NCI-H1436 treated with DMSO at 0.1 percent for 48 hours (cell line): ENCODE results near the gene BANP.

ENCODE experiments used
- DNase-seq: peaks from one replicate; lab custom pipeline; 2025; lab: John Stamatoyannopoulos, UW

BANP gene

GRCh38 chr16:87951552-87952538, 611 bp downstream of the BANP start:
- DNase-seq, result no peak

- DNase-seq, result no peak
Observed at GRCh38 chr16:87952751-87953150, 1.5 kb downstream of the BANP start.

- DNase-seq, result no peak
Observed at GRCh38 chr16:87953308-87954215, 2.3 kb downstream of the BANP start.

GRCh38 chr16:87954361-87954760, 3.1 kb downstream of the BANP start:
- DNase-seq, result no peak

GRCh38 chr16:87954826-87955225, 3.6 kb downstream of the BANP start:
- no peak for DNase-seq

GRCh38 chr16:87955302-87956097, 4.3 kb downstream of the BANP start:
- no peak for DNase-seq

GRCh38 chr16:87956098-87956364, 4.8 kb downstream of the BANP start:
- DNase-seq, result no peak

- no peak for DNase-seq
Observed at GRCh38 chr16:87956365-87957231, 5.4 kb downstream of the BANP start.

GRCh38 chr16:87957296-87958094, 6.3 kb downstream of the BANP start:
- DNase-seq, result no peak

GRCh38 chr16:87958632-87959031, 7.4 kb downstream of the BANP start:
- no peak for DNase-seq

- no peak for DNase-seq
Observed at GRCh38 chr16:87959391-87959990, 8.3 kb downstream of the BANP start.

GRCh38 chr16:87960296-87960695, 9.1 kb downstream of the BANP start:
- no peak for DNase-seq

GRCh38 chr16:87960852-87961251, 9.6 kb downstream of the BANP start:
- DNase-seq, result no peak

- no peak for DNase-seq
Observed at GRCh38 chr16:87961623-87962022, 10.4 kb downstream of the BANP start.

GRCh38 chr16:87963400-87963799, 12.2 kb downstream of the BANP start:
- no peak for DNase-seq

- DNase-seq, result no peak
Observed at GRCh38 chr16:87964049-87964659, 12.9 kb downstream of the BANP start.

- DNase-seq, result no peak
Observed at GRCh38 chr16:87965417-87965816, 14.2 kb downstream of the BANP start.

- DNase-seq, result no peak
Observed at GRCh38 chr16:87966064-87966645, 14.9 kb downstream of the BANP start.

GRCh38 chr16:87966685-87967185, 15.5 kb downstream of the BANP start:
- no peak for DNase-seq
